SK-N-MC (cell line): ENCODE results near the gene ESR1.
"Not testable (repeated sequence)": the region's sequence is repeated elsewhere in the genome, so short reads cannot be mapped to it uniquely, and the experiment has no call there.

Experiments
- EZH2 ChIP-seq: fragments of 200-600 bp; sonication (generic); IDR thresholded peaks from one replicate; pipeline ENCODE4 v1.6.1; 2017; ENCODE audit warnings: antibody characterized with exemption
- POLR2AphosphoS5 ChIP-seq: IDR thresholded peaks from 2 replicates; pipeline ENCODE4 v1.6.1; 2012; ENCODE audit warnings: mild to moderate bottlenecking, low read depth, low read length, borderline replicate concordance

DNA sequence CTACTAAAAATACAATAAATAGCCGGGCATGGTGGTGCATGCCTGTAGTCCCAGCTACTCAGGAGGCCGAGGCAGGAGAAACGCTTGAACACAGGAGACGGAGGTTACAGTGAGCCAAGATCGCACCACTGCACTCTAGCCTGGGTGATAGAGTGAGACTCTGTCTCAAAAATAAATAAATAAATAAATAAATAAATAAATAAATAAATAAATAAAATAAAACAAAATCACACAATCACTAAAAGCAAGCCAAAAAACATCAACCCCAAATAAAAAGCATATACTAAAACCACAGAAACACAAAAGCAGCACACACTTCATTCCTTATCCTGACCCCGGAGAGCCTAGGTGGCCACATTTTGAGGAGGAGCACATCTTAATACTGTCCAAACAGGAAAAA lies 330.9 kb downstream of the ESR1 start:
- TF ChIP-seq EZH2, POLR2AphosphoS5: not testable (repeated sequence)
